Muscle of back (tissue), 11 donors: Measurements from ENCODE around the gene ZNF536. TPM values are rescaled to one million over a fixed set of nuclear protein-coding genes. Genes with fewer than 3 reads are reported as not detected.
A peak's percentile ranks its signal among the peaks of the same experiment; 100 is the strongest.

Experiments used
- DNase-seq, 3 donors: peaks; one replicate each; pipeline versions ENCODE4 v3.0.0 to v3.0.0-alpha.2; 2013
- polyA plus RNA-seq, 10 donors: library from polyadenylated mRNA; unstranded; fragments of 120-200 nt; gene quantifications; one replicate each; pipeline ENCODE4 v1.2.1, GENCODE V29; 2013; ENCODE audit not compliant: insufficient read length in 10 of 10

ZNF536 gene
- polyA plus RNA-seq, 10 donors, result 1.5 to 7.8 (median 2.7) TPM

DNA sequence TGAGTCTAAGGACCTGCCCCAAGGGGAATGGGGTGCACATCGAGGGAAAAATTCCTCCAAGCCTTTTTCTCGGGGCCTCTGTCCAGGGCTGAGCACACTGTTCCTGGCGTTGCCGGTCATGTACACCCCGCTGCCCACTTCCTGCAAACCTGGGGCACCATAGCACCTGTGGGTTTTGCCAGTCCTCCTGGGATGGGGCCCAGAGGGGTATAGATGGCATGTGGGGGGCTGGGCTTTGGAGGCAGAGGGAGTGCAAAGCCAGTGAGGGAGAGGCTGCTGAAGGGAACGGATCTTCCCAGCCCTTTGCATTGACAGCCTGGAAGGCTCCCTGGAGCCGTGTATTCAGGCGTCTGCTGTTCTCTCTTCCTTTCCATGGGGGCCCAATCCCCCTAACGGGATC, 187.3 kb downstream of the ZNF536 start:
- no peak for DNase-seq

DNA sequence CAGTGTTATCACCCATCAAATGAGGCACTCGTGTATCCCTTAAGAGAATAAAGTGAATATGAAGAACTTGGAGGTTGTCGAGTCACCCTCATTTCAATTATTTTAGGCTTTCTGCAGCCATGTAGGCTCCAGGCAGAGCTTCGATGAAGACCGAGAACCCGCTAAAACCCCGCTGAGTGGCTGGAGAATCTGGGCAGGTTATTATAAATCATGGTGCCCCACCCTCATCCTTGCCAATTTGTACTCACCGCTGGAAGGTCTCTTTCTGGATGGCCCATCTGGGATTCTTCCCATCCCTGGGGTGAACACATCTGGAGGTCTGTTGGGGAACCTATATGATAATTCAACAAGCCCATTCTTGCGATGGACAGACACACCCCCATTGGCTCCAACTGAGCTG, 190.8 kb downstream of the ZNF536 start:
- DNase-seq, result no peak

DNA sequence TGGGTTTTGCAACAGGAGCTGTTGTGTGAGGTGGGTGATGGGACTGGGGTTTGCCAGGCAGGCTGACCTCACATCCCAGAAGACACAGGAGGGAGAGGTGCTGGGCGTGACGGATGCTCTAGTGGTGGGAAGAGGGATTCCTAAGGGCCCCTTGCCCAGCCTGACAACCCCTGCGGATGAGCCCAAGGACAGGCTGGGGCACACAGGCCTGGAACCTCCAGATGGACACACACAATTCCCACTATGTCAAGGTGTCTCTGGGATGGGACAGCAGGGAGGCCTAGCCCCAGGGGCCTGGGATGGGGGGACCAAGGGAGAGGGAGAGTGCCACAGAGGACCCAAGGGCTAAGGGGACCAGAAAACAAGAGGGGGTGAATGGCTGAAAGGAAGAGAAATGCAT, 191.5 kb downstream of the ZNF536 start:
- no peak for DNase-seq

DNA sequence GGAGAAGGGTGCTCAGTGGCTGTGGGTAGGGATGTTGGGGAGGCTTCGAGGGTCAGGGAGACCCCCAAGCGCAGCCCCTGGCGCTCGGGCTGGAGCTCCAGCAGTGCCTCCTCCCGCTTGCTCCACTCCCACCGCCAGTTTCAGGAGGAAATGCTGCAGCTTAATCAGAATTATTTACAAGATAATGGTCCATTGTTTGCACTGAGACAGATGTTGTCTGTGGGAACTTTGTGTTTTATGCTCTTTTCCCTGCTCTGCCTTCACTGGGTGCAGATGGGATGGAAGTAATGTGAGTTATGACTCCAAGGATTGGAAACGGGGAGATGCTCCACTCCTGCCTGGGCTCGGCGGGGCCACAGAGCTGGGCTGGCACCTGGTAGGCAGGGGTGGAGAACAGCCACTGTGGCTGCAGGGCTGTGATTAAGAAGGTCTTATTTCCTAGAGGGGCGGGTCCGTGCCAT, 192.4 kb downstream of the ZNF536 start:
- no peak for DNase-seq

DNA sequence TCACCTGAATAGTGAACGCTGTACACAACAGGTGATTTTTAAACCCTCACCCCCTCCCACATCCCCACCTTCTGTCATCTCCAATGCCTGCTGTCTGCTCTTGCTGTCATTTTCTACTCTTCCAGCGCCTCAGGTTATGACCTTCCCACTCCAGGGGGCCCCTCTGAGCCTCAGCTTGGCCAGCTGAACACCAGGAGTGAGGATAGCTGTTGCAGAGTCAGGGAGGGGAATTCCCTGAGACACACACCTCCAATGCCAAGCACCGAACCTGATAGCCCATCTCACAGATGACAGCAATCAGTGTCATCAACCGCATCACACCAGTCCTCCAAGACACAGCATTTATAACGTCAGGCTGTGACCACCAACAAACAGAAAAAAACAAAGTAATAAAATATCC, 193.5 kb downstream of the ZNF536 start:
- no peak for DNase-seq

DNA sequence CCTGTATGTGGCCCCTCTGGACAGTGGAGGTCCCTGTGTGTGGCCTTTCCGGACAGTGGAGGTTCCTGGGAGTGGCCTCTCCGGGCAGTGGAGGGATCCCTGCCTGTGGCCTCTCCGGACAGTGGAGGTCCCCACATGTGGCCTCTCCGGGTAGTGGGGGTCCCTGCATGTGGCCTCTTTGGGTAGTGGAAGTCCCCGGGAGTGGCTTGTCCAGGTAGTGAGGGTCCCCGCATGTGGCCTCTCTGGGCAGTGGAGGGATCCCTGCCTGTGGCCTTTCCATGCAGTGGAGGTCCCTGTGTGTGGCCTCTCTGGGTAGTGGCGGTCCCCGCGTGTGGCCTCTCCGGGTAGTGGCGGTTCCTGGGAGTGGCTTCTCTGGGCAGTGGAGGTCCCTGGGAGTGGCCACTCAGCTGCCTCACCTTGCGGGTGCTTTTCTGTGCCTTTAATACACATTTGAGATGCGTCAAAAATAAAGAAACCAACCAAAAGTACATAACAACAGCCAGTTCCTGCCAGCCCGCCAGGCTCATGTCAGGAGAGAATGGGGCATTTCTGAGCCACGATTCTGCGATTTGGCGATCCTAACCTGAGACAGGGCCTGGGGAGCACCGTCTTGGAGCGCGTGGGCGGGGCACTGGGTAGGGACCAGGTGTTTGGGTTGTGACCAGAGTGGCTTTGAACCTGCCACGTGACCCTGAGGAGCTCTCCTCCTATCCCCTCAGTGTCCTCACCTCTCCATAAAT, 194.7 kb downstream of the ZNF536 start:
- DNase-seq, result no peak

DNA sequence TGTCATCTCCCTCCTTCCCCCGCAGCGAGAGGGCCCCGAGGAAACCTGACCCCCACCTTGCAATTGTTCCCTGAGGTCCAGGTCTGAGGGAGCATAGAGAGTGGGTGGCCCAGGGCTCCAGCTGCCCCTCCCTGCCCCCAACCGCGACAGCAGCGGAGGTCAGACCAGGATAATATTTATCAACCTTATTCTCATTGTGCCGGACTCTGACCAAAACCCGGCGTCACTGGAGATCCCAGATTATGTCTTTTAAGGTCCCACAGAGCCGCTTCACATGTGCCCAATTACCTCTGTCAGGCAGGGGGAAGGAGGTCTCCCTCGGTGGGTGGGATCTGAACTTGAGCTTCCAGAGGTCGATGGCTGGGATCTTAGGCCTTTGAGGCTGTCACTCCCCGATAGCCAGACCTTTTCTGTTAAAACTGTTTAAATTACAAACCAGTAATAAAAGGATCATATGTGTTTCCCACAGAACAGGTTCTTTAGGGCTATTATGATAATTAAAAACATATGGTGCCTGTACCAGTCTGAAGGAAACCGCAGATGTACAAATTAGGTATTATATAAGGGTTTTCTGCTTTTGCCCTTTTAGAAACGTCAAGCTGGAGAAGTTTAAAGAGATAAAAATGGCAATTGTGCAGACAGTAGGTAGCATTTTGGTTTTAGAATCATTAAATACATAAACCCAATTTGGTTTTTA, 195.5 kb downstream of the ZNF536 start:
- no peak for DNase-seq

DNA sequence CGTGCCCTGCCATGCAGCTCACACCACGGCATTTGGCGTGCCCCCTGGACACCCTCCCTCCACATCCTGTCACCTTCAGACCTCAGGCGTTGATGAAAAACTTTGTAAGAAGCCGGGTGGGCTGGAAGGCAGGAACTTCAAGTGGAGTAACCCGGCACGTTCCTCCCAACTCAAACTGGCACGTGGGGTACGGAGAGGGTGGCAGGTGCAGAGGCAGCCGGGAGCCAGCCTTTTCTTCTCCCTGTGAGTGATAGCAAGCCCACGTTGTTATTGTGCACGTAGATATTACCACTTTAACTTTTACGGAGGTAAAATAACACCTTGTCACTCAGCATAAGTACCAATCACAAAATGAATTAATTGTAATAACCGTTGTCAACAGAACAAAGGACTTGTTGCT, 198.0 kb downstream of the ZNF536 start:
- no peak for DNase-seq

DNA sequence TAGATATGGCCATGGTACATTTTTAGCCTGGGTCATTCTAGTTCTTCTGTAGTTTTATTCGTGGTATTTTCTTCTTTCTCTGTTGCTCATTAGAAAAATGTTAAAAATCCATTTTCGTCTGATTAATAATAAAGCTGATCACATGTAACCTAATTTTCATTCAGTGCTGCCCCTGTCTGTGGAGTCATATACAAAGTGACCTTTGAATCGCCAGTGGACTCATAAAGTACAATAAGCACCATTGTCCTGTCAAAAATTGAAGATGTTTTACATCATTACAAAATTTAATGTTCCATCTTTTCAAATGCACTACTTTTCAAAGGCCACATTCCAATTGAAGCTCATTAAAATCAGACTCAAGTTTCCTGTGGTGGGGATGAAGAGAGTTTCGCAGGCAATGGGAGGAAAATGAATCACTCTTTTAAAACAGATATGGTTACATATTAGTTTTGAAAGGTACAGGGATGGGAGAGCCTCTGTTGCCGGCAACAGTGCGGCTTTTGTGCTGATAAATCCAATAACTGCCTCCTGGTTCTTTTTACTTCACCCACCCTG, 205.4 kb downstream of the ZNF536 start:
- no peak for DNase-seq

DNA sequence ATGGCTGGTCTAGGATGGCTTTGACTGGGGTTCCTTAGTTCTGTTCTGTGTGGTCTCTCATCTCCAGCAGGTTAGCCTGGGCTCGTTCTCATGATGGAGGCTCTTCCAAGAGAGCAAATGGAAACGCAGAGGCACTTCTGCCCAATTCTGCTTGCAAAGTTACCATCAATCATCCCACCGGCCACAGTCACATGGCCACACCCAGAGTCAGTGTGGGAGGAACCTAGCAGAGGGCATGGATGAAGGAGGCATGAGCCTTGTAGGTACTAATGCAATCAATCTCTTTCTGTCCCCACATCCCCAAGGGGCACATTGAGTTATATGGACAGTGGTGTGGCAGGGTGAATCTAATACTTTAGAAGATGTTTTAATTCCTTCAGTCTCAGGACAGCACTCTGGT, 207.2 kb downstream of the ZNF536 start:
- DNase-seq, result no peak

DNA sequence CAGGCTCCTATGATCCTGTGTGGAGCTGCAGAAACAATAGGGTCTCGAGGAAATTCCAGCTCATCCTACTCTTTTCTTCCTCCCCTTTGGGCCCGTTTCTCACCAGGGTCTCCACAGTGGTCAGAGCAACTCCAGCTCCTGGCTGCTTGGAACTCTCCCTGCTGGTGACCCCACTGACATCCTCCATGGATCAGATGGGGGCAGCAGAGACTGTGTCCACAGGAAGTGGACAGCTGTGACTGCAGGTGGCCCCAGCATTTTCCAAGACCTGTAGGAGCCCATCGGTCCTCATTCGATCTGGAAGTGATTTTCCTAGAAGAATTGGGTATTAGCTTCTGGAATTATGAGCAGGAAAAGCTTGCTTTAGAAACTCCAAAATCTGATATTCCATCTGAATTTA, 208.5 kb downstream of the ZNF536 start:
- DNase-seq, result no peak

DNA sequence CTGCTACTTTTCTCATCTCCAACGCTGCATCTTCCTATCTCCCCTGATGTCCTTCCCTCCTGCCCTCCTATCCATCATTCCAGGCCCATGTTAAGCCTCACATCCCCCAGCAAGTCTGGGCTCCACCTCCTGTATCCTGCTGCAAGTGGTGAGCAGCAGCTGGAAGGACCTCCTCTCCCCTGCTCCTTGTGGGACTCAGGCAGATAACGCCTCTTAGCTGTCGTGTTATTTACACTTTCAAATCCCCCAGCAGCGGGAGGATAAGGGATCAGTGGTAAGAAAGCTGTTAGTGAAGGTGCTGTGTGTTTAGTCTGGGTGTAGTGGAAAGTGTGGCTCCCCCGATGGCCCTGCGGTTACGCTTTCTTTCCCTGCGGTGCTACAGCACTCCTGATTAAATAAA, 211.9 kb downstream of the ZNF536 start:
- DNase-seq, result no peak

DNA sequence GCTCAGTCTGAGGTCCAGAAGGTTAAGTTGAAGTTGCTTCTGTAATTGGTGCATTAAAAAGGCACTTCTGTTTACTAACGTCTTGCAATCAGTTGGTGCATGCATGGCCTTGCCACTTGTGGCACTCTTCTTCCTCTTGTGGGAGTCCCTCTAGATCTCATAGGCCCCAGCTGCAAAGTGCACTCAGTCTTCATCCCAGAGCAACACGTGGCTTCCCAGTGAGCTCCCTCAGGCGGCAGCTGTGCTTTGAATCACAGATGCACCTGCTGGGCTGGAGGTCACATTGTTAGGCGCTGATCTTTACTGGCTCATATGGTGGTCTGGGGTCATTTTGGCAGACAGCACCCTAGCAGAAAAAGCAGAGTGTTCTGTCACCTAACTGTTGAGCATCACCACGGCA, 215.7 kb downstream of the ZNF536 start:
- DNase-seq, result no peak

DNA sequence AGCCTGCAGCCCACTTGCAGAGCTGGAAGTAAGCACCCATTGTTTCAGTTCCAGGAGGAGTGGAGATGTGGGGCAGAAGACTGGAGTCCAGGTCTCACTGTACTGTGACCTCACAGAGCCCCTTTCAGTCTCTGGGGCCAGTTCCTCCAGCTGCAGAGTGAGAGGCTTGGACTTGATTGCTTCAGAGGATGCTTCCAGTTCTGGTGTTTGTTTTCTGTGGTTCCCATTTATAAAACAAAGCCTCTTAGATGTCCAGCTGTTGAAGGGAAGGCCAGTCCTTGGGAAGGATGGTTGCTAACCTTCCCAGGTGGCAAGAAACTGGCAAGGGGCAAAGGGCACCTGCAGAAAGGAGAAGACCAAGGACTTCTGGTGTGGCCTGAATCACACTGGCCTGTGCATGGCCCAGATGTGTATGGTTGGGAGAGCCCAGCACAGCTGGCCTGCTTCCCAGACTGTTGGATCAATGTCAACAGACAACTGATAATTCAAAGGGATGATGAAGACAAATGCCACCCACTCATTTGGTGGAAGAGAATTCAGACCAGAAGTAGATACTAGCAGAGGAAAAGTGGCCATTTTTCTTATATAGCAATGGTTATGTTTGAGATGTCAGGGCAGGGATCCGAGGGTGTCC, 218.5 kb downstream of the ZNF536 start:
- peak; percentile 12 to 59 (median 34) for DNase-seq

DNA sequence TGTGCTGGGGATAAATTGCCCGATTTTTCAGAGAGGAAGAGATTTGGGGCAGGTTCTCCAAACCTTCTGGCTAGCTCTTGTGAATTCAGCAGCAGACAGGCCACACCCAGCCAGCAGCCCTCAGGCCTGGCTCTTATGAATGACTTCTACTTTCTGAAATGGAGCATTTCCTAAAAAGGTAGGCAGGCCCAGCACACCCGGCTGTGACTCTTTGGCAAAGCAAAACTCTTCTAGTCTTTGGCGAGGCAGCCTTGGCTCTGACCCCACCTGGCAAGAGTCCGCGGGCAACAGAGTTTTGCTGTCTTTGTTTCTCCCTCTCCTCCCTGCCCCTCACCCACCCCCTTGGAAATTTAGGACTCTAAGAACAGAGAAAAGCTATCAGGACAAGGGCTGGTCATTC, 221.2 kb downstream of the ZNF536 start:
- DNase-seq, result no peak

DNA sequence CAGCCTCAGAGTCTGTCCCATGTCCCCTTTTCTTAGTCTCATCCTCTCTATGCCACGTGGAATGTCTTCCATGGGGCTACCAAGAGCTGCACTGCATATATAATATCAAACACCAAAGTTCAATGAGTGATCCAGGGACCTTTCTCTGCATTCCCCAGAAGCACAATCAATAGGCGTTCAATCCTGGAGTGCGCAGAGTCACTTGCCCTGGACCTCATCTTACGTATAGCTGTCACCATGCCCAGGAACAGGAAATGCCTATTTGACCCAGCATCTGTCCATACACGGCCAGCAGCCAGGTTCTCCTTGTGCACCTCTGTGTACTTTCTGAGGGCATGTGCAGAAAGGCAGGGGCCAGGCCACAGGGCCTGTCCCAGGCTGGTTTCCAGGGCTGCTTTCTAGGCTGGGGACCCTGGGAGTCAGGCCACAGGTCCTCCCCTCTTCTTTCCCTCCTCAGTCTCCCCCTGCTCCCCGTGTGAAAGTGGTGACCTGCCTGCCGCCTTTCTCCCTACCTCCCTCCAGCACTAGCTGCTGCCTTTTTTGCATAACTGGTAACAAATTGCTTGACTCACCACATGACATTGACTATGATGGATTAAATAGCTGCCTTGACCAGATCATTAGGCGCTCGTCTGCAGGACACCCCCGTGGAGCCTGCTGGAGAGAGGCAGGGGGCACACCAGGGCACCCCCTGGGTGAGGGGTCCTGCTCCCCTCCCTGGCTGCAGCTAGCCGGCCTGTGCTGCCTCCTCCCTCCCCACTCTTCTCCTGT, 222.0 kb downstream of the ZNF536 start:
- DNase-seq, result no peak

DNA sequence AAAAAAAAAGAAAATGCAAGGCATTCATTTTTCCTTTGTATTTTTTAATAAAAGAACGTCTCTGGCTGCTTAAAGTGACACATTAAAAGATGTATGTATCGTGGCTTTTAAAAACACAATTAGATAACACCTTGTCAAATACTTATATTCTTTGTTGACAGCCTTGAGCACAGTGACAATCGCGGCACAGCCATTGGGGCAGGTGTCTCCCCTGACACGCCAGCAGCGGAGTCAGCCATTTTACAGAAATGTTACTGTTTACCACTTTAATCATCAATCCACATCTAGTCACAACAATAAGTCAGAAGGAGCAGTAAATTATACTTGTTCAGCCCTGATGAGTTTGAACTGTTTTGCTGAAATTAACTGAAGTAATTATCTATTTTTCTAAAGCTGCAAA, 224.1 kb downstream of the ZNF536 start:
- no peak for DNase-seq

DNA sequence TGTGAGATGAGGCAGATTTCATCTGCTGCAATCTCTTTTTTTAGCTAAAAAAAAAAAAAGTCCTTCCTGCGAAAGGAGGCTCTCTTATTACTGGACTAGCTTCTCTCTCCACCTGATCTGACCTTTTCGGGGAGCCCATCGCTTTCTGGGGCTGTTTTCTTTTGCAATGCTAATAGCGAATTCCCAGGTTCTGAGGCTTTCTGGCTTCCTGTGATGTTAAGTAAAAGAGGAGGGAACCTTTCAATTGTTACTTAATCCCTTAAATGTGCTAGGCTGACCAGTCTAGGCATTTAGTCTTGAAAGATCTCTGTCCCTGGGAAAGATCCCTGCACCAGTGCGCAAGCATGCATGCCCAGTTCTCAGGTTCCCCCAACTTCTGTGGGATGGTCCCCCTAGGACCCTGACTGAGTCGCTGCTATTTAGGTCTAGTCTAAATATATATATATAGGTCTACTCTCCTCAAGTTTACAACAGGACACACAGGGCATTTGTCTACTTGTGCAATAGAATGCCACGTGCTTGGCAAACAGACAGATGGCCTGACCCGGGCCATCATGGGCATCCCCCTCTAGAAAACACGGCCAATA, 224.7 kb downstream of the ZNF536 start:
- no peak for DNase-seq

DNA sequence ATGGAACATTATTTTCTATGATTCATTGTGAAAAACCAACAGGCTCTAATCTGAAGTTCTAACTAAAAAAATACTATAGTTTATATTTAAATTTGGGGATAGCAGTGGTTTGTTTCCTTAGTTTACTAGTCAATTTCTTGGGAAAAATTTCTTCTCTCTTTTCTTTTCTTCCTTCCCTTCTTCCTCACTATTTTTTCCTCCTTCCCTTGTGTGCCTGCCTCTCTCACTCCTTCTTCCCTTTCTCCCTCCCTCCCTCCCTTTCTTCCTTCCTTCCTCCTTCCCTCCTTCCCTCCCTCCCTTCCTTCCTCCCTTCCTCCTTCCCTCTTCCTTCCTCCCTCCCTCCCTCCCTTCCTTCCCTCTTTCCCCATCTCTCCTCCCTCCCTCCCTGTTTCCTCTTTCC, 226.5 kb downstream of the ZNF536 start:
- DNase-seq, result no peak

DNA sequence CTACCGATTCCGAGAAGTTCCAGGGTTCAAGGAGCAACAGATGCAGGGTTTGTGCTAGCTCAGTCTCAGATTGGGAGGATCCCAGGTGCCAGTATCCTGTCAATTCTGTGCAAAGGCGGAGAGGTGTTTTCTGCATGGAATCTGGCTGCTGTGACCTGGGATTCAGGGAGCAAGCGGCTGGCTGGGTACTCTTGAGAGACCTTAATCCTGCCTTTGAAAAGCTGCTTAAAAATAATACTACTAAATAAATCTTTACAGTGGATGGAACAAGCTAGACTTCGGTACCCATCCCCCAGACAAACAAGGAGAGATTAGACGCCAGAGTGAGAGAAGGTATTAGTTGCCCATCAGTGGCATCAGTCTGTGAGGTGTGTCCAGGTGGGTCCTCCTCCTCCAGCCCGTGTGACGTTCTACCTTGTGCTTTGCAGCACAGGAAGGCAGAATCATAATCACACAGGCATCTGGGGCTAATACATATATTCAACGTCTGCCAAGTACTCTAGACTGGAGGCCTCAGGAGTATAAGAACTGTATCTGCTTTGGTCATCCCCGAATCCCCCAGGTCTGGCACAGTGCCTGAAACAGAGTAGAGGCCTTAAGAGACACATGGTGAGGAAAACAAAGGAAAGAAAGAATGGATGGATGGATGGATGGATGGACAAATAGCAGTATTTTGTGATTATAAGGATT, 230.6 kb downstream of the ZNF536 start:
- DNase-seq, result no peak

DNA sequence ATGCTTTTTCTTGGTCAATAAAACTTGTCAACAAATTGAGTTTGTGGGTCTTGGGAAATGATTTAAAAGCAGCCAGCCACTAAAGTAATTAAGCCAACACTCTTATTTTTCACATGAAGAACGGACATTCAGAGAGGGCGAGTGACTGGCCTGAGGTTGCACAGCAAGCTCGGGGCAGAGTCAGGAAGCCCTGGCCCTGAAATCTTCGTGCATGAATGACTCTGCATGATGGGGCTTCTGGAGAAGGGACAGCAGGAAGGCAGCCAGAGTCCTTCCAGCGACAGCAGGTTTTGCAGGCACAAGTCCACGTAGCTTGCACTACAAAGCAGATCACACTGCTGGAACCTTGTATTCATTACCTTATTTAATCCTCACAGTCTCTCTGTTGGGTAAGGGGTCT, 232.5 kb downstream of the ZNF536 start:
- no peak for DNase-seq
